ENCODE results near the gene PIK3R6. TPM values are rescaled to one million over a fixed set of nuclear protein-coding genes. Genes with fewer than 3 reads are reported as not detected.

The PIK3R6 gene
- polyA plus RNA-seq, 1 donor (not counting 4 experiments of a cell fraction or from before 2014, with no cell fraction given) = 0.03 TPM

- Histone ChIP-seq H3K27me3 (ENCODE audit: control insufficient read depth, extremely low read depth, insufficient read depth, low read length) (no peaks in the 10 kb centered on the region), H3K4me3 (ENCODE audit: control insufficient read depth in 2 of 3, extremely low read depth in 1 of 3, insufficient read depth in 2 of 3, low read depth in 1 of 3, low read length in 3 of 3) (no peak overlapping the region), H3K79me2 (ENCODE audit: control insufficient read depth, insufficient read depth, low read length) (no peaks in the 10 kb centered on the region), H3K4me2 (ENCODE audit: control insufficient read depth, extremely low read depth, insufficient read depth, low read depth, low read length) (no peak overlapping the region), H3K9me3 (ENCODE audit: control insufficient read depth, low read depth, low read length) (no peaks in the 10 kb centered on the region), H3K4me1 (ENCODE audit: control insufficient read depth, extremely low read depth, insufficient read depth, low read length) (no peaks in the 10 kb centered on the region), H3K36me3 (ENCODE audit: control insufficient read depth in 2 of 2, extremely low read depth in 1 of 2, insufficient read depth in 2 of 2, low read length in 2 of 2) (no peaks in the 10 kb centered on the region), H2AFZ (ENCODE audit: control insufficient read depth, low read length) (peak overlapping the region; percentile 42), H4K20me1 (ENCODE audit: control insufficient read depth, extremely low read depth, insufficient read depth, low read length) (no peaks in the 10 kb centered on the region), H3K9me1 (ENCODE audit: control insufficient read depth, extremely low read depth, insufficient read depth, low read length) (no peaks in the 10 kb centered on the region), H3K9ac (ENCODE audit: control insufficient read depth, extremely low read depth, insufficient read depth, low read length) (no peak overlapping the region), H3K27ac (ENCODE audit: control insufficient read depth, insufficient read depth, low read length) (no peak overlapping the region)
- TF ChIP-seq, protein P1, sequence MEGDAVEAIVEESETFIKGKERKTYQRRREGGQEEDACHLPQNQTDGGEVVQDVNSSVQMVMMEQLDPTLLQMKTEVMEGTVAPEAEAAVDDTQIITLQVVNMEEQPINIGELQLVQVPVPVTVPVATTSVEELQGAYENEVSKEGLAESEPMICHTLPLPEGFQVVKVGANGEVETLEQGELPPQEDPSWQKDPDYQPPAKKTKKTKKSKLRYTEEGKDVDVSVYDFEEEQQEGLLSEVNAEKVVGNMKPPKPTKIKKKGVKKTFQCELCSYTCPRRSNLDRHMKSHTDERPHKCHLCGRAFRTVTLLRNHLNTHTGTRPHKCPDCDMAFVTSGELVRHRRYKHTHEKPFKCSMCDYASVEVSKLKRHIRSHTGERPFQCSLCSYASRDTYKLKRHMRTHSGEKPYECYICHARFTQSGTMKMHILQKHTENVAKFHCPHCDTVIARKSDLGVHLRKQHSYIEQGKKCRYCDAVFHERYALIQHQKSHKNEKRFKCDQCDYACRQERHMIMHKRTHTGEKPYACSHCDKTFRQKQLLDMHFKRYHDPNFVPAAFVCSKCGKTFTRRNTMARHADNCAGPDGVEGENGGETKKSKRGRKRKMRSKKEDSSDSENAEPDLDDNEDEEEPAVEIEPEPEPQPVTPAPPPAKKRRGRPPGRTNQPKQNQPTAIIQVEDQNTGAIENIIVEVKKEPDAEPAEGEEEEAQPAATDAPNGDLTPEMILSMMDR (optimal IDR thresholded peaks at IDR 0.05 in 1 of 3, IDR thresholded peaks at IDR 0.05 in 1 of 3, conservative IDR thresholded peaks at IDR 0.05 in 1 of 3; ENCODE audit: extremely low read depth in 1 of 3, insufficient read depth in 2 of 3, low read length in 3 of 3) = no peak
- TF ChIP-seq EZH2 (IDR thresholded peaks at IDR 0.05; ENCODE audit: low read length) = no peak
- dilution Hi-C loops (cut with MboI; ENCODE audit: extremely low pct_ligation_motif_present, low sequenced_read_pairs) = no loop called here
- no peak for DNase-seq (ENCODE audit: low read depth, low spot score)
- FAIRE-seq = peak; percentile 87
Measured at GRCh38 chr17:8846768-8847211, 20.7 kb downstream of the PIK3R6 start.

DNA sequence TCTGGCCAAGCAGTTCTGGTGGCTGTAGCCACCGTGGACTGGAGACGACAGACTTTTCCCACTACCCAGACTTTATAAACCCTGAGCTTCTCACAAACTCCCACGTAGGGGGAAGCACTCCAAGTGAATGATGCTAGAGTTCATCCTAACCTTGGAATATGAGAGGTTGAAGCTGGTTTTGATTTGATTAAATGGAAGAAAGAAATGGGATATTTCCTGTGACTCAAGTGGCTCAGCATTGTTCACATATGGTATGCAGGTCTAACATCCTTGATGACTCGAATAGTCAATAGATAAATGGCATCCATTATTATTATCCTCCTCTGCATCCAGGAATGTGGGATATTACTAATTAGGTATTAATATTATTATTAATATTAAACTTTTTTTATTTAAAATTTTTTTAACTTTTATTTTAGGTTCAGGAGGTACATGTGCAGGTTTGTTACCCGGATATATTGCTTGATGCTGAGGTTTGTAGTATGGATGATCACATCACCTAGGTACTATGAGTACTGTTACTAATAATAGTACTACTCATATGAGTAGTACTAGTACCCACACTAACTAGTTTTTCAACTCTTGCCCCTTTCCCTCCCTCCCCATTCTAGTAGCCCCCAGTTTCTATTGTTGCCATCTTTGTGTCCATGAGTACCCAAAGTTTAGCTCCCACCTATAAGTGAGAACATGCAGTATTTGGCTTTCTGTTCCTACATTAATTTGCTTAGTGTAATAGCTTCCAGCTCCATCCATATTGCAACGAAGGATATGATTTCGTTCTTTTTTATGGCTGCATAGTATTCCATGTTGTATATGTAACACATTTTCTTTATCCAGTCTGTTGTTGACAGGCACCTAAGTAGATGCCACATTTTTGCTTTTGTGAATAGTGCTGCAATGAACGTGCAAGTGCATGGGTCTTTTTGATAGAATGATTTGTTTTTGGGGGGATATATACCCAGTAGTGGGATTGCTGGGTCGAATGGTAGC is 22.9 kb downstream of the PIK3R6 start:
- Histone ChIP-seq H3K4me3 (ENCODE audit: control insufficient read depth in 2 of 3, extremely low read depth in 1 of 3, insufficient read depth in 2 of 3, low read depth in 1 of 3, low read length in 3 of 3) (no peak overlapping the region), H3K9me1 (ENCODE audit: control insufficient read depth, extremely low read depth, insufficient read depth, low read length) (no peaks in the 10 kb centered on the region), H3K4me2 (ENCODE audit: control insufficient read depth, extremely low read depth, insufficient read depth, low read depth, low read length) (no peak overlapping the region), H3K79me2 (ENCODE audit: control insufficient read depth, insufficient read depth, low read length) (no peaks in the 10 kb centered on the region), H3K27ac (ENCODE audit: control insufficient read depth, insufficient read depth, low read length) (no peak overlapping the region), H3K9me3 (ENCODE audit: control insufficient read depth, low read depth, low read length) (no peaks in the 10 kb centered on the region), H2AFZ (ENCODE audit: control insufficient read depth, low read length) (no peak overlapping the region), H4K20me1 (ENCODE audit: control insufficient read depth, extremely low read depth, insufficient read depth, low read length) (no peaks in the 10 kb centered on the region), H3K27me3 (ENCODE audit: control insufficient read depth, extremely low read depth, insufficient read depth, low read length) (no peaks in the 10 kb centered on the region), H3K36me3 (ENCODE audit: control insufficient read depth in 2 of 2, extremely low read depth in 1 of 2, insufficient read depth in 2 of 2, low read length in 2 of 2) (no peaks in the 10 kb centered on the region), H3K4me1 (ENCODE audit: control insufficient read depth, extremely low read depth, insufficient read depth, low read length) (no peaks in the 10 kb centered on the region), H3K9ac (ENCODE audit: control insufficient read depth, extremely low read depth, insufficient read depth, low read length) (no peak overlapping the region)
- FAIRE-seq (no peak), DNase-seq (ENCODE audit: low read depth, low spot score) (no peak)
- dilution Hi-C loops (cut with MboI; ENCODE audit: extremely low pct_ligation_motif_present, low sequenced_read_pairs) = no loop called here
- no peak for TF ChIP-seq EZH2 (IDR thresholded peaks at IDR 0.05; ENCODE audit: low read length)
- TF ChIP-seq, protein P1 (optimal IDR thresholded peaks at IDR 0.05 in 1 of 3, IDR thresholded peaks at IDR 0.05 in 1 of 3, conservative IDR thresholded peaks at IDR 0.05 in 1 of 3; ENCODE audit: extremely low read depth in 1 of 3, insufficient read depth in 2 of 3, low read length in 3 of 3) = no peak
